Measurements from ENCODE around the gene C20orf96. TPM values are rescaled to one million over a fixed set of nuclear protein-coding genes. Genes with fewer than 3 reads are reported as not detected.

C20orf96 gene
- total RNA-seq, 4 donors from 2014 or later: 1.5 to 3.1 (median 2.8) TPM

GRCh38 chr20:297925-298775 is 7.6 kb upstream of the C20orf96 start:
- TF ChIP-seq CTCF (IDR thresholded peaks at IDR 0.05; ENCODE audit: low read depth): no peak

- no peak for TF ChIP-seq CTCF (IDR thresholded peaks at IDR 0.05; ENCODE audit: low read depth)
Measured at GRCh38 chr20:297098-297924, 6.8 kb upstream of the C20orf96 start, which contains the start of gene ZCCHC3. Gene ZCCHC3 (plus strand): TSS chr20:297570. CDS start chr20:297587, 17 bp downstream.

DNA sequence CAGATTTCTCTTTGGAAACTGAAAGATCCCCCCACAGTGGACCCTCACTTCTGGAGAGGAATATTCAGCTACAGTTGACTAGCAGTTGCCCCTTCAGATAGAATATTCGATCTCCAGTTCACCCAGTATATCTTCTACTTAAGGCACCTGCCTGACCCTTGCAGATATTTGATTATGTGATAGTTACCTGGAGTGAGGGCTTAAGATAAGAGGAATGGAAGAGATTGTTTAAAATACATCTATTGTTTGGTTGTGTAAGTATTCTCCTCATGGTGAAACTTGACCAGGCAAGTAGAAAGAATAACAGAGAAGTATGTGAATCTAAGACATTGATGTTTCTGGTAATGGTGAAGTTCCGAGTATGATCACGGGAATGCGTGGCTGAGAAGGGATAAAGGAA is 5.3 kb upstream of the C20orf96 start:
- TF ChIP-seq CTCF (IDR thresholded peaks at IDR 0.05; ENCODE audit: low read depth): no peak

DNA sequence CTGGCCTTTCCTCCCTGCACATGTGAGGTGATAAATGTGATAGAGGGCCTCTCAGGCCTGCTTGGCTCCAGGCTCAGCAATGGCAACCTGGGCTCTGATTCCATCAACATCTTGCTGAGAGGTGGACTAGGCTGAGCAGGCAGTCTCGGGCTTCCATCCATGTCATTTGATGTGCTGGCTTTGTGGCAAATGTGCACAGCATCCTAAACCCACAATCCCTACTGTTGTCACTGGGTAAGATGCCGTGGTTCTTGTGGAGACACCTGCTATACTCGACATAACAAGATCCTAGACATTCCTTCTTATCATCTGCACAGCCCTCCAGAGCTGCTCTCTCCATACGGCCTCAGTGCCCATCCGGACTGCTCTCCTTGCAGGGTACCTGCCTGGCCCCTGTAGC is 4.1 kb upstream of the C20orf96 start:
- no peak for TF ChIP-seq CTCF (IDR thresholded peaks at IDR 0.05; ENCODE audit: low read depth)

- TF ChIP-seq CTCF (IDR thresholded peaks at IDR 0.05; ENCODE audit: low read depth): no peak
Measured at GRCh38 chr20:289693-290083, 862 bp downstream of the C20orf96 start.

DNA sequence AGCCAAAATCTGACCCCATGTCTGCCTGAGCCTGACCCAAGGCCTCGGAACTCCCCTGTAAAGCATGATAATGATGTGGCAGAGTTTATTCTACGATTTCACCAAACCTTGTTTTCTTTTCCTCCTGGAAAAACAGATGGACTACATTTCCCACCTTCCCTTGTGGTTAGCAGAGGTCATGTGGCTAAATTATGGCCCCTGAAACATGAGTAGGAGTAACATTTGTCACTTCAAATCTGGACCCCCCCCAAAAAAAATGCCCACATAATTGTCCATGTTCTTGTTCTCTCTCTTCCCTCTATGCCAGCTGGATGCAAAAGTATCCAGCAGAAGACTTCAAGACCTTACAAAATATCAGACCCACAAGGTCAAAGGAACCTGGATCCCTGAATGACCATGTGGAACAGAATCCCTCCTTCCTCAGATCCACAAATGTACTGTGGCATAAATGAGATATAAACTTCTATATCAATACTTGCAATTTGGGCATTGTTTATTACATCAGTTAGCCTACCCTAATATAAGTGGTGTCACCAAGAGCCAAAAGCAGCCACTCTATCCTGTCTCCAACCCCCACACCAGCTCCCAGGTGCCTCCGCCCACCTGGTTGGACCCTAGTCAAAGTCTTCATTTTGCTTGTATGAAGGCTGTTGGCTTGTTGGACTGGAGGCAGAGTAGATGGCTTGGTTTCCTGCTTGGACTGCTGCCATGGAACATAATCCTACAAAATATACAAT is 1.4 kb downstream of the C20orf96 start:
- TF ChIP-seq CTCF (IDR thresholded peaks at IDR 0.05; ENCODE audit: low read depth): no peak

Measured in subcutaneous adipose tissue (tissue), 4 donors.